ENCODE results near the gene REXO1.

REXO1 gene

DNA sequence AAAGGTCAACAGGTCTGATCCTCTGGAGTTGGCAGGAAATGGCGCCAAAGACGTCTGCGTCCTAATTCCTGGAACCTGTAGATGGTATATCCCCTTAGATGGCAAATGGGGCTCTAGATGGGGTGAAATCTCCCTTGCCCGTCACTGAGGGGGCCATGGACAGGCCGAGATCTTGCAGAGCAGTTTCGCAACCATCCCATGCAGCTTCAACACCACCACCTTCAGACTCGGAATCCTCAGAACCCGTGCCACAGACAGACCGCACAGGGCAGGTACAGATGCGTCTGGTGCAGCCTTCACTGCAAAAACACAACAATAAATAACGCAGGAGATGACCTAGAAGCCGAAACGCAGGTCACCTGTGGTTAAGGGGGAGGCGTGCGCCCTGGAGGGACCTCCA lies 17.7 kb downstream of the REXO1 start:
- no peaks in the 10 kb centered on the region for H3K4me1 ChIP-seq (ENCODE audit: low read length)
- DNase-seq, result no peak
- no peaks in the 10 kb centered on the region for H4K20me1 ChIP-seq (ENCODE audit: insufficient read depth, low read length)
- no peak overlapping the region for H3K4me2 ChIP-seq (ENCODE audit: low read depth, low read length)
- H3F3A ChIP-seq (ENCODE audit: insufficient read depth, low read length), result no peaks in the 10 kb centered on the region
- H3K27ac ChIP-seq (ENCODE audit: low read length), result no peak overlapping the region
- no peaks in the 10 kb centered on the region for H3K36me3 ChIP-seq (replicated peaks; ENCODE audit: insufficient read depth, low read length)
- no peaks in the 10 kb centered on the region for H3K27me3 ChIP-seq (replicated peaks; ENCODE audit: insufficient read depth, low read length)
- peaks cover 61% of the 10 kb centered on the region for H3K79me2 ChIP-seq (ENCODE audit: low read length)
- no peaks in the 10 kb centered on the region for H3K9me3 ChIP-seq (replicated peaks; ENCODE audit: insufficient read depth, low read length)
- no peak overlapping the region for H3K4me3 ChIP-seq (ENCODE audit: low read length)
- H2AFZ ChIP-seq (ENCODE audit: low read length), result no peak overlapping the region
- TF ChIP-seq EZH2 (optimal IDR thresholded peaks at IDR 0.05; ENCODE audit: low read depth, low read length), result no peak
- TF ChIP-seq, protein P1, sequence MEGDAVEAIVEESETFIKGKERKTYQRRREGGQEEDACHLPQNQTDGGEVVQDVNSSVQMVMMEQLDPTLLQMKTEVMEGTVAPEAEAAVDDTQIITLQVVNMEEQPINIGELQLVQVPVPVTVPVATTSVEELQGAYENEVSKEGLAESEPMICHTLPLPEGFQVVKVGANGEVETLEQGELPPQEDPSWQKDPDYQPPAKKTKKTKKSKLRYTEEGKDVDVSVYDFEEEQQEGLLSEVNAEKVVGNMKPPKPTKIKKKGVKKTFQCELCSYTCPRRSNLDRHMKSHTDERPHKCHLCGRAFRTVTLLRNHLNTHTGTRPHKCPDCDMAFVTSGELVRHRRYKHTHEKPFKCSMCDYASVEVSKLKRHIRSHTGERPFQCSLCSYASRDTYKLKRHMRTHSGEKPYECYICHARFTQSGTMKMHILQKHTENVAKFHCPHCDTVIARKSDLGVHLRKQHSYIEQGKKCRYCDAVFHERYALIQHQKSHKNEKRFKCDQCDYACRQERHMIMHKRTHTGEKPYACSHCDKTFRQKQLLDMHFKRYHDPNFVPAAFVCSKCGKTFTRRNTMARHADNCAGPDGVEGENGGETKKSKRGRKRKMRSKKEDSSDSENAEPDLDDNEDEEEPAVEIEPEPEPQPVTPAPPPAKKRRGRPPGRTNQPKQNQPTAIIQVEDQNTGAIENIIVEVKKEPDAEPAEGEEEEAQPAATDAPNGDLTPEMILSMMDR (IDR thresholded peaks at IDR 0.05; ENCODE audit: low read length), result no peak
- no peak for TF ChIP-seq EZH2phosphoT487 (IDR thresholded peaks at IDR 0.05; ENCODE audit: low read length)
- H3K9ac ChIP-seq (ENCODE audit: low read length), result no peak overlapping the region
- no peaks in the 10 kb centered on the region for H3K9me2 ChIP-seq (replicated peaks; ENCODE audit: insufficient read depth, low read length)

DNA sequence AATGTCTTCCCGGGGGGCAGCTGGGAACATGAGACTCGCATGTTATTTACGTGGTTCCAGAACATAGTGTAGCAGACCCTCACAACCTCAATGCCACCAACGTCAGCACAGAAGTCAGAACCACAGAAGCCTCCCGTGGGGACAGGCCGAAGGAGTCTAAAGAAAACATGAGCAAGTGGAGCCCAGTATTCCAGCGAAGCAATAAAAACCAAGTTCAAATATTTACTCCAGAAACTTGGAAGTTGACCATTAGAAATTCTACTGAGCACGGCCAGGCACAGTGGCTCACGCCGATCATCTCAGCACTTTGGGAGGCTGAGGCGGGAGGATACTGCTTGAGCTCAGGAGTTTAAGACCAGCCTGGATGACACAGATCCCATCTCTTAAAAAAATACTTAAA lies 18.3 kb downstream of the REXO1 start:
- peaks cover 54% of the 10 kb centered on the region for H3K79me2 ChIP-seq (ENCODE audit: low read length)
- H3K4me2 ChIP-seq (ENCODE audit: low read depth, low read length), result no peak overlapping the region

DNA sequence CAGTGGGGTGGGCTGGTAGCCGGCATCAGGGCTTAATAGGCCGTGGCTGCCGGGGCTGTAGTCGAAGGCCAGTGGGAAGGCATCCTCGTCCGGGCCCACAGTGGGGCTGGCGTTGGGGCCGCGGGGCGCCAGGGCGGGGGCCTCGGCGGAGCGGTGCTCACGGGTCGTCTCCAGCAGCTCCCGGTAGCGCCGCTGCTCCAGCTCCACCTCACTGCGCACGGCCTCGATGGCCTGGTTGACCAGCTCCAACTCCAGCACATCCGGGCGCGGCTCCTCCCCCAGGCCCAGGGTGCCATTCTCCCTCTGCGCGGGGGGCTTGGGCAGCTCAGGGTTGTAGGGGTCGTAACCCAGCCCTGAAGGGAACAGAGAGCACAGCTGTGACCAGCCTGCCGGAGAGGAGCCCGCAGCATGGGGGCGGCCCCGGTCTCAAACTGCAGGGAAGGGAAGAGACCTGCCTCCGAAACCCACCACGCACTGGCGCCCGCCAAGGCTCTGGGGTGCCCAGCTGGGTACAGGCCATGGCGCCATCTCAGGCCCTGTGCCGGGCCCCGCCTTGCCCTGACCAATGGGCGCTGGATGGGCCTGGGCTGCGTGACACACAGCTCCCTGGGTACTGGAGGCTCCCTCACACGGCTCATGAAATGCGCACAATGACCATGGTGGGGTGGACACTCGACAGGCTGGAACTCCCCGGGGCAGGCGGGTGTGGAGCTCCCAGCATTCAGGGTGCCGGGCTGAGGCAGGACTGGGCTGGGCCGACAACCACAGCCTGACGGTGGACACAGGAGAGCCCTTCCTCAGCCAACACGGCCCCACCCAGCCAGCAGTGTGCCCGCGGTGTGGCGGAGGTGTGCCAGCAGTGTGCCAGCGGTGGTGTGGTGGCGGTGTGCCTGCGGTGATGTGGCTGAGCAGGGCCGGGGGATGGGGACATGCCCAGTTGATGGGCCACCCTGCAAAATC lies 19.7 kb downstream of the REXO1 start:
- Histone ChIP-seq H3K27ac (ENCODE audit: low read length) (no peak overlapping the region), H2AFZ (ENCODE audit: low read length) (no peak overlapping the region), H3K27me3 (replicated peaks; ENCODE audit: insufficient read depth, low read length) (no peaks in the 10 kb centered on the region), H3K36me3 (replicated peaks; ENCODE audit: insufficient read depth, low read length) (no peaks in the 10 kb centered on the region), H3K4me2 (ENCODE audit: low read depth, low read length) (no peak overlapping the region), H3K4me1 (ENCODE audit: low read length) (no peaks in the 10 kb centered on the region), H3K4me3 (ENCODE audit: low read length) (no peak overlapping the region), H4K20me1 (ENCODE audit: insufficient read depth, low read length) (no peaks in the 10 kb centered on the region), H3K9me3 (replicated peaks; ENCODE audit: insufficient read depth, low read length) (no peaks in the 10 kb centered on the region), H3K9ac (ENCODE audit: low read length) (no peak overlapping the region), H3K79me2 (ENCODE audit: low read length) (peaks cover 48% of the 10 kb centered on the region), H3F3A (ENCODE audit: insufficient read depth, low read length) (no peaks in the 10 kb centered on the region), H3K9me2 (replicated peaks; ENCODE audit: insufficient read depth, low read length) (no peaks in the 10 kb centered on the region)
- no peak for TF ChIP-seq EZH2phosphoT487 (IDR thresholded peaks at IDR 0.05; ENCODE audit: low read length)
- TF ChIP-seq, protein P1 (IDR thresholded peaks at IDR 0.05; ENCODE audit: low read length), result no peak
- no peak for TF ChIP-seq EZH2 (optimal IDR thresholded peaks at IDR 0.05; ENCODE audit: low read depth, low read length)
- DNase-seq, result no peak

More for the DNA sequence above, 18.3 kb downstream of the REXO1 start:
- Histone ChIP-seq H3K27me3 (replicated peaks; ENCODE audit: insufficient read depth, low read length) (no peaks in the 10 kb centered on the region), H2AFZ (ENCODE audit: low read length) (no peak overlapping the region), H3K9me3 (replicated peaks; ENCODE audit: insufficient read depth, low read length) (no peaks in the 10 kb centered on the region), H3K9ac (ENCODE audit: low read length) (no peak overlapping the region), H4K20me1 (ENCODE audit: insufficient read depth, low read length) (no peaks in the 10 kb centered on the region), H3K4me1 (ENCODE audit: low read length) (no peaks in the 10 kb centered on the region), H3K4me3 (ENCODE audit: low read length) (no peak overlapping the region), H3K9me2 (replicated peaks; ENCODE audit: insufficient read depth, low read length) (no peaks in the 10 kb centered on the region), H3K27ac (ENCODE audit: low read length) (no peak overlapping the region), H3F3A (ENCODE audit: insufficient read depth, low read length) (no peaks in the 10 kb centered on the region), H3K36me3 (replicated peaks; ENCODE audit: insufficient read depth, low read length) (no peaks in the 10 kb centered on the region)
- TF ChIP-seq, protein P1 (IDR thresholded peaks at IDR 0.05; ENCODE audit: low read length), result no peak
- TF ChIP-seq EZH2phosphoT487 (IDR thresholded peaks at IDR 0.05; ENCODE audit: low read length), result no peak
- no peak for DNase-seq

Data from MM.1S (cell line).